ENCODE data around the gene RIOX2. TPM values are rescaled to one million over a fixed set of nuclear protein-coding genes. Genes with fewer than 3 reads are reported as not detected.

Gene RIOX2
- total and polyA plus RNA-seq, 12 donors, result 8.4 to 48.0 (median 19.5) TPM

GRCh38 chr3:97892852-97893251 lies 79.4 kb downstream of the RIOX2 start:
- H3K9me3 ChIP-seq (replicated peaks in 1 of 3), result no peaks in the 10 kb centered on the region
- no peak overlapping the region for H3K4me3 ChIP-seq
- no peak overlapping the region for H3K27ac ChIP-seq
- WGBS, 4 donors, result 75 to 88% (median 87%) methylated on average over 1 of the region's 1 CpG
- DNase-seq, result no peak
- TF ChIP-seq, protein P1, sequence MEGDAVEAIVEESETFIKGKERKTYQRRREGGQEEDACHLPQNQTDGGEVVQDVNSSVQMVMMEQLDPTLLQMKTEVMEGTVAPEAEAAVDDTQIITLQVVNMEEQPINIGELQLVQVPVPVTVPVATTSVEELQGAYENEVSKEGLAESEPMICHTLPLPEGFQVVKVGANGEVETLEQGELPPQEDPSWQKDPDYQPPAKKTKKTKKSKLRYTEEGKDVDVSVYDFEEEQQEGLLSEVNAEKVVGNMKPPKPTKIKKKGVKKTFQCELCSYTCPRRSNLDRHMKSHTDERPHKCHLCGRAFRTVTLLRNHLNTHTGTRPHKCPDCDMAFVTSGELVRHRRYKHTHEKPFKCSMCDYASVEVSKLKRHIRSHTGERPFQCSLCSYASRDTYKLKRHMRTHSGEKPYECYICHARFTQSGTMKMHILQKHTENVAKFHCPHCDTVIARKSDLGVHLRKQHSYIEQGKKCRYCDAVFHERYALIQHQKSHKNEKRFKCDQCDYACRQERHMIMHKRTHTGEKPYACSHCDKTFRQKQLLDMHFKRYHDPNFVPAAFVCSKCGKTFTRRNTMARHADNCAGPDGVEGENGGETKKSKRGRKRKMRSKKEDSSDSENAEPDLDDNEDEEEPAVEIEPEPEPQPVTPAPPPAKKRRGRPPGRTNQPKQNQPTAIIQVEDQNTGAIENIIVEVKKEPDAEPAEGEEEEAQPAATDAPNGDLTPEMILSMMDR (IDR thresholded peaks at IDR 0.05), result no peak
- TF ChIP-seq POLR2A (IDR thresholded peaks at IDR 0.05), result no peak
- H3K27me3 ChIP-seq, result no peaks in the 10 kb centered on the region
- H3K36me3 ChIP-seq (replicated peaks in 1 of 2), result peaks cover 0 to 16% of the 10 kb centered on the region in 2 donors
- no peaks in the 10 kb centered on the region for H3K4me1 ChIP-seq (replicated peaks in 1 of 2)
- intact Hi-C loops (cut with DNase I), result no loop called here

Other genes starting within 250 kb of the RIOX2 start
- gene ARL6, start 207.7 kb downstream of the RIOX2 start, total RNA-seq, result 1 to 10 TPM; 4.5 to 9.9 (median 7.3) TPM
- 1 to 10 TPM; 3.1 to 9.9 (median 5.3) TPM for gene ARL6, start 207.7 kb downstream of the RIOX2 start, polyA plus RNA-seq
- gene CRYBG3, start 150.4 kb downstream of the RIOX2 start, total RNA-seq, result 10 to 100 TPM in 8 of 9 donors, 1 to 10 TPM in 1; 6.0 to 25.0 (median 13.6) TPM
- gene CRYBG3, start 150.4 kb downstream of the RIOX2 start, polyA plus RNA-seq, result 1 to 10 TPM; 2.7 to 8.3 (median 3.1) TPM
- gene GABRR3, start 62.9 kb upstream of the RIOX2 start, total RNA-seq, result under 1 TPM in 1 of 9 donors, not detected in 8; under 0.01 TPM
- not detected for gene GABRR3, start 62.9 kb upstream of the RIOX2 start, polyA plus RNA-seq
- not detected for gene OR5AC2, start 114.7 kb upstream of the RIOX2 start, total RNA-seq
- not detected for gene OR5AC2, start 114.7 kb upstream of the RIOX2 start, polyA plus RNA-seq
- not detected for gene OR5H1, start 158.3 kb upstream of the RIOX2 start, total RNA-seq
- gene OR5H1, start 158.3 kb upstream of the RIOX2 start, polyA plus RNA-seq, result not detected
- gene OR5H14, start 175.0 kb upstream of the RIOX2 start, total RNA-seq, result under 1 TPM in 2 of 9 donors, not detected in 7; under 0.01 to 0.04 TPM
- gene OR5H14, start 175.0 kb upstream of the RIOX2 start, polyA plus RNA-seq, result not detected
- gene OR5H15, start 194.3 kb upstream of the RIOX2 start, total RNA-seq, result not detected
- not detected for gene OR5H15, start 194.3 kb upstream of the RIOX2 start, polyA plus RNA-seq